Activated B cell treated with CpG ODN at 0.5 μM for 24 hours (primary cell): ENCODE results near the gene MGLL. TPM values are rescaled to one million over a fixed set of nuclear protein-coding genes. Genes with fewer than 3 reads are reported as not detected.

ENCODE experiments used
- ATAC-seq: fragments of 200-7000 bp; cut with Tn5 transposase; one replicate; pipeline ENCODE4 v1.10.0; 2021; ENCODE audit warnings: low read depth, mild to moderate bottlenecking, moderate library complexity
- CTCF ChIA-PET: fragments of 350-600 bp; sonication (Branson Sonifier 250); formaldehyde crosslinking; loops from one replicate; lab custom pipeline; 2021; ENCODE audit warnings: antibody characterized with exemption; lab: Charles Lee
- POLR2A ChIA-PET: fragments of 350-600 bp; sonication (Branson Sonifier 250); formaldehyde crosslinking; loops from one replicate; lab custom pipeline; 2021; ENCODE audit warnings: antibody characterized with exemption; lab: Charles Lee
- DNase-seq: peaks from one replicate; pipeline ENCODE4 v3.0.0; 2022
- H3K27ac Mint-ChIP-seq: one replicate; pipeline ENCODE4 v1.8.0; 2020; ENCODE audit warnings: mixed read lengths
- H3K27me3 Mint-ChIP-seq: one replicate; pipeline ENCODE4 v1.8.0; 2021; ENCODE audit warnings: mixed read lengths
- H3K36me3 Mint-ChIP-seq: one replicate; pipeline ENCODE4 v1.8.0; 2021; ENCODE audit warnings: low read depth, mixed read lengths
- H3K4me1 Mint-ChIP-seq: one replicate; pipeline ENCODE4 v1.8.0; 2021; ENCODE audit warnings: mixed read lengths
- H3K4me3 Mint-ChIP-seq: one replicate; pipeline ENCODE4 v1.8.0; 2020; ENCODE audit warnings: mild to moderate bottlenecking, mixed read lengths
- H3K9me3 Mint-ChIP-seq: one replicate; pipeline ENCODE4 v1.8.0; 2020; ENCODE audit warnings: mixed read lengths
- CTCF ChIP-seq: fragments of 200-600 bp; IDR thresholded peaks from one replicate; pipeline ENCODE4 v1.8.0; 2022; ENCODE audit warnings: antibody characterized with exemption, mild to moderate bottlenecking
- intact Hi-C: fragments of 100-400 bp; cut with micrococcal nuclease; formaldehyde crosslinking; loops from one replicate; pipeline ENCODE4 v1.15.1; 2024
- total RNA-seq: library from RNA; stranded (reverse); gene quantifications from 2 replicates; pipeline ENCODE4 v1.2.3, GENCODE V29; 2022

Gene MGLL
- total RNA-seq, 1 donor from 2014 or later, result 19.1 TPM

GRCh38 chr3:127820221-127820825, 2.0 kb downstream of the MGLL start:
- Mint-ChIP-seq H3K27me3 (peaks cover 14% of the 10 kb centered on the region), H3K4me1 (peaks cover 29% of the 10 kb centered on the region), H3K36me3 (peaks cover 2% of the 10 kb centered on the region), H3K9me3 (no peaks in the 10 kb centered on the region), H3K4me3 (peak overlapping the region; percentile 5), H3K27ac (no peak overlapping the region)
- DNase-seq (no peak), ATAC-seq (no peak)
- intact Hi-C loops, result loop anchor here (5.0 kb wide), 2 partner anchors 33 to 148 kb away; partner anchors contain the start of gene ABTB1
- no peak for TF ChIP-seq CTCF
- CTCF ChIA-PET, result interaction anchor here (0.7 kb wide), 1 partner anchor 125 kb away, joined by 3 read pairs; no protein-coding TSS in a partner anchor
- POLR2A ChIA-PET, result interaction anchor here (1.7 to 4.5 kb wide), 2 partner anchors 65 to 70 kb away, joined by 6 to 26 read pairs; no protein-coding TSS in a partner anchor

GRCh38 chr3:127819656-127820055, 2.7 kb downstream of the MGLL start:
- no peak overlapping the region for H3K27ac Mint-ChIP-seq
- CTCF ChIA-PET, result no interaction called here

GRCh38 chr3:127819086-127819485, 3.2 kb downstream of the MGLL start:
- Mint-ChIP-seq H3K27me3 (peaks cover 8% of the 10 kb centered on the region), H3K36me3 (peaks cover 2% of the 10 kb centered on the region), H3K9me3 (no peaks in the 10 kb centered on the region), H3K4me1 (peaks cover 27% of the 10 kb centered on the region), H3K27ac (no peak overlapping the region), H3K4me3 (no peak overlapping the region)
- ChIA-PET CTCF (no interaction called here), POLR2A (no interaction called here)
- TF ChIP-seq CTCF, result no peak
- no peak for ATAC-seq
- intact Hi-C loops, result no loop called here
- DNase-seq, result no peak

More at GRCh38 chr3:127819656-127820055, 2.7 kb downstream of the MGLL start:
- no peak overlapping the region for H3K4me3 Mint-ChIP-seq
- H3K36me3 Mint-ChIP-seq, result peaks cover 2% of the 10 kb centered on the region
- no peak for TF ChIP-seq CTCF
- ATAC-seq, result no peak
- peaks cover 14% of the 10 kb centered on the region for H3K27me3 Mint-ChIP-seq
- H3K9me3 Mint-ChIP-seq, result no peaks in the 10 kb centered on the region
- intact Hi-C loops, result loop anchor here (5.0 kb wide), 2 partner anchors 32 to 147 kb away; partner anchors contain the start of gene ABTB1
- POLR2A ChIA-PET, result no interaction called here
- peaks cover 29% of the 10 kb centered on the region for H3K4me1 Mint-ChIP-seq
- no peak for DNase-seq

GRCh38 chr3:127817406-127817841, 4.9 kb downstream of the MGLL start:
- ChIA-PET CTCF (no interaction called here), POLR2A (no interaction called here)
- TF ChIP-seq CTCF, result no peak
- Mint-ChIP-seq H3K4me1 (peaks cover 19% of the 10 kb centered on the region), H3K9me3 (no peaks in the 10 kb centered on the region), H3K27ac (no peak overlapping the region), H3K4me3 (no peak overlapping the region), H3K27me3 (peaks cover 5% of the 10 kb centered on the region), H3K36me3 (peaks cover 6% of the 10 kb centered on the region)
- intact Hi-C loops, result no loop called here
- ATAC-seq (no peak), DNase-seq (no peak)

GRCh38 chr3:127816783-127817405, 5.4 kb downstream of the MGLL start:
- H3K9me3 Mint-ChIP-seq, result no peaks in the 10 kb centered on the region
- H3K4me1 Mint-ChIP-seq, result peaks cover 15% of the 10 kb centered on the region
- no peak overlapping the region for H3K27ac Mint-ChIP-seq
- peaks cover 6% of the 10 kb centered on the region for H3K36me3 Mint-ChIP-seq
- CTCF ChIA-PET, result no interaction called here
- TF ChIP-seq CTCF, result no peak
- POLR2A ChIA-PET, result no interaction called here
- no peak overlapping the region for H3K4me3 Mint-ChIP-seq
- no peak for DNase-seq
- peaks cover 2% of the 10 kb centered on the region for H3K27me3 Mint-ChIP-seq
- no peak for ATAC-seq
- intact Hi-C loops, result no loop called here
